Lower leg skin (tissue), 3 donors: ENCODE results near the gene PSMB5.

Experiments
- CTCF ChIP-seq, 3 donors: fragments of 450-650 bp; IDR thresholded peaks; one replicate each; pipeline ENCODE4 v1.5.1; 2016; ENCODE audit warnings: antibody characterized with exemption in 3 of 3, mild to moderate bottlenecking in 3 of 3, moderate library complexity in 2 of 3
- POLR2A ChIP-seq, 2 donors: fragments of 450-650 bp; IDR thresholded peaks; one replicate each; pipeline ENCODE4 v1.6.1; 2016 to 2017; ENCODE audit warnings: antibody characterized with exemption in 2 of 2, mild to moderate bottlenecking in 1 of 2, moderate library complexity in 1 of 2

GRCh38 chr14:23054000-23054811, 19.5 kb upstream of the PSMB5 start:
- no peak for TF ChIP-seq POLR2A (IDR thresholded peaks at IDR 0.05)
- TF ChIP-seq CTCF (IDR thresholded peaks at IDR 0.05), result peak in 1 of 3 donors; percentile 6
